ENCODE data around the gene UST. TPM values are rescaled to one million over a fixed set of nuclear protein-coding genes. Genes with fewer than 3 reads are reported as not detected.

UST gene
- total and polyA plus RNA-seq, 2 of the 8 experiments (the other 6 are each of a cell fraction or from before 2014, with no cell fraction given), result 13.5 to 34.5 TPM

- no peak for TF ChIP-seq CHD7 (IDR thresholded peaks at IDR 0.05; ENCODE audit: insufficient replicate concordance, low read length)
Observed at GRCh38 chr6:149056777-149057463, 310.1 kb downstream of the UST start (continued).

Data from H1 (cell line).